ENCODE results near the gene CCDC30. TPM values are rescaled to one million over a fixed set of nuclear protein-coding genes. Genes with fewer than 3 reads are reported as not detected.

CCDC30 gene
- total and polyA plus RNA-seq, 9 of the 15 experiments (the other 6 are each of a cell fraction or from before 2014, with no cell fraction given): 0.05 to 0.91 (median 0.24) TPM

- no peak for TF ChIP-seq SAFB (IDR thresholded peaks at IDR 0.05; ENCODE audit: borderline replicate concordance, low read depth, low read length)
- no peak for TF ChIP-seq SOX6 (IDR thresholded peaks at IDR 0.05)
- TF ChIP-seq ZNF41 (CRISPR knock-in tag; conservative IDR thresholded peaks at IDR 0.05): no peak
- no peak for TF ChIP-seq SNRNP70 (optimal IDR thresholded peaks at IDR 0.05; ENCODE audit: low read depth, low read length)
- no peak for TF ChIP-seq FOSL1 (tag; conservative IDR thresholded peaks at IDR 0.05)
- TF ChIP-seq NCOR1 (IDR thresholded peaks at IDR 0.05): no peak
- TF ChIP-seq E2F3 (CRISPR knock-in tag; IDR thresholded peaks at IDR 0.05): no peak
- TF ChIP-seq EGR1 (conservative IDR thresholded peaks at IDR 0.05): peak; percentile 95
- TF ChIP-seq KLF1 (tag; IDR thresholded peaks at IDR 0.05): no peak
- no peak for TF ChIP-seq HDAC3 (IDR thresholded peaks at IDR 0.05; ENCODE audit: borderline replicate concordance, partially characterized antibody)
- no peak for TF ChIP-seq DNMT1 (IDR thresholded peaks at IDR 0.05)
- TF ChIP-seq, protein P1, sequence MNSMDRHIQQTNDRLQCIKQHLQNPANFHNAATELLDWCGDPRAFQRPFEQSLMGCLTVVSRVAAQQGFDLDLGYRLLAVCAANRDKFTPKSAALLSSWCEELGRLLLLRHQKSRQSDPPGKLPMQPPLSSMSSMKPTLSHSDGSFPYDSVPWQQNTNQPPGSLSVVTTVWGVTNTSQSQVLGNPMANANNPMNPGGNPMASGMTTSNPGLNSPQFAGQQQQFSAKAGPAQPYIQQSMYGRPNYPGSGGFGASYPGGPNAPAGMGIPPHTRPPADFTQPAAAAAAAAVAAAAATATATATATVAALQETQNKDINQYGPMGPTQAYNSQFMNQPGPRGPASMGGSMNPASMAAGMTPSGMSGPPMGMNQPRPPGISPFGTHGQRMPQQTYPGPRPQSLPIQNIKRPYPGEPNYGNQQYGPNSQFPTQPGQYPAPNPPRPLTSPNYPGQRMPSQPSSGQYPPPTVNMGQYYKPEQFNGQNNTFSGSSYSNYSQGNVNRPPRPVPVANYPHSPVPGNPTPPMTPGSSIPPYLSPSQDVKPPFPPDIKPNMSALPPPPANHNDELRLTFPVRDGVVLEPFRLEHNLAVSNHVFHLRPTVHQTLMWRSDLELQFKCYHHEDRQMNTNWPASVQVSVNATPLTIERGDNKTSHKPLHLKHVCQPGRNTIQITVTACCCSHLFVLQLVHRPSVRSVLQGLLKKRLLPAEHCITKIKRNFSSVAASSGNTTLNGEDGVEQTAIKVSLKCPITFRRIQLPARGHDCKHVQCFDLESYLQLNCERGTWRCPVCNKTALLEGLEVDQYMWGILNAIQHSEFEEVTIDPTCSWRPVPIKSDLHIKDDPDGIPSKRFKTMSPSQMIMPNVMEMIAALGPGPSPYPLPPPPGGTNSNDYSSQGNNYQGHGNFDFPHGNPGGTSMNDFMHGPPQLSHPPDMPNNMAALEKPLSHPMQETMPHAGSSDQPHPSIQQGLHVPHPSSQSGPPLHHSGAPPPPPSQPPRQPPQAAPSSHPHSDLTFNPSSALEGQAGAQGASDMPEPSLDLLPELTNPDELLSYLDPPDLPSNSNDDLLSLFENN (IDR thresholded peaks at IDR 0.05; ENCODE audit: low read depth in 2 of 2, low read length in 2 of 2): no peak
- TF ChIP-seq SMARCE1 (IDR thresholded peaks at IDR 0.05): no peak
- TF ChIP-seq ZNF707 (CRISPR knock-in tag; conservative IDR thresholded peaks at IDR 0.05): no peak
- TF ChIP-seq, protein P2, sequence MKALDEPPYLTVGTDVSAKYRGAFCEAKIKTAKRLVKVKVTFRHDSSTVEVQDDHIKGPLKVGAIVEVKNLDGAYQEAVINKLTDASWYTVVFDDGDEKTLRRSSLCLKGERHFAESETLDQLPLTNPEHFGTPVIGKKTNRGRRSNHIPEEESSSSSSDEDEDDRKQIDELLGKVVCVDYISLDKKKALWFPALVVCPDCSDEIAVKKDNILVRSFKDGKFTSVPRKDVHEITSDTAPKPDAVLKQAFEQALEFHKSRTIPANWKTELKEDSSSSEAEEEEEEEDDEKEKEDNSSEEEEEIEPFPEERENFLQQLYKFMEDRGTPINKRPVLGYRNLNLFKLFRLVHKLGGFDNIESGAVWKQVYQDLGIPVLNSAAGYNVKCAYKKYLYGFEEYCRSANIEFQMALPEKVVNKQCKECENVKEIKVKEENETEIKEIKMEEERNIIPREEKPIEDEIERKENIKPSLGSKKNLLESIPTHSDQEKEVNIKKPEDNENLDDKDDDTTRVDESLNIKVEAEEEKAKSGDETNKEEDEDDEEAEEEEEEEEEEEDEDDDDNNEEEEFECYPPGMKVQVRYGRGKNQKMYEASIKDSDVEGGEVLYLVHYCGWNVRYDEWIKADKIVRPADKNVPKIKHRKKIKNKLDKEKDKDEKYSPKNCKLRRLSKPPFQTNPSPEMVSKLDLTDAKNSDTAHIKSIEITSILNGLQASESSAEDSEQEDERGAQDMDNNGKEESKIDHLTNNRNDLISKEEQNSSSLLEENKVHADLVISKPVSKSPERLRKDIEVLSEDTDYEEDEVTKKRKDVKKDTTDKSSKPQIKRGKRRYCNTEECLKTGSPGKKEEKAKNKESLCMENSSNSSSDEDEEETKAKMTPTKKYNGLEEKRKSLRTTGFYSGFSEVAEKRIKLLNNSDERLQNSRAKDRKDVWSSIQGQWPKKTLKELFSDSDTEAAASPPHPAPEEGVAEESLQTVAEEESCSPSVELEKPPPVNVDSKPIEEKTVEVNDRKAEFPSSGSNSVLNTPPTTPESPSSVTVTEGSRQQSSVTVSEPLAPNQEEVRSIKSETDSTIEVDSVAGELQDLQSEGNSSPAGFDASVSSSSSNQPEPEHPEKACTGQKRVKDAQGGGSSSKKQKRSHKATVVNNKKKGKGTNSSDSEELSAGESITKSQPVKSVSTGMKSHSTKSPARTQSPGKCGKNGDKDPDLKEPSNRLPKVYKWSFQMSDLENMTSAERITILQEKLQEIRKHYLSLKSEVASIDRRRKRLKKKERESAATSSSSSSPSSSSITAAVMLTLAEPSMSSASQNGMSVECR (CRISPR knock-in tag; IDR thresholded peaks at IDR 0.05): 0 out of 2 replicates have a peak, but pooled peaks have one; percentile 42
- TF ChIP-seq MXD1 (CRISPR knock-in tag; IDR thresholded peaks at IDR 0.05; ENCODE audit: borderline replicate concordance, poor library complexity, severe bottlenecking): no peak
- TF ChIP-seq ZBTB2 (IDR thresholded peaks at IDR 0.05): peak; percentile 75; the same call in 1 of the 2 replicates
Measured at GRCh38 chr1:42456010-42456753, 6.9 kb upstream of the CCDC30 start, which contains the start of the genes PPCS and ZMYND12 (continued).
